Thyroid gland (tissue), 4 donors: ENCODE results near the gene RAE1.

ENCODE experiments used
- CTCF ChIP-seq, 6 experiments: fragments of 200-600 bp in 3 of 6; fragments of 450-650 bp in 3 of 6; sonication (generic) in 3 of 6; IDR thresholded peaks; one replicate each; pipeline ENCODE4 v1.5.1; 2016 to 2019; ENCODE audit warnings: antibody characterized with exemption in 6 of 6, mild to moderate bottlenecking in 2 of 6, inconsistent platforms in 1 of 6, moderate library complexity in 1 of 6
- POLR2A ChIP-seq, 2 donors: fragments of 450-650 bp; IDR thresholded peaks; one replicate each; pipeline ENCODE4 v1.6.1; 2017; ENCODE audit warnings: antibody characterized with exemption in 2 of 2, mild to moderate bottlenecking in 2 of 2, moderate library complexity in 1 of 2

- no peak for TF ChIP-seq CTCF (IDR thresholded peaks at IDR 0.05)
- no peak for TF ChIP-seq POLR2A (IDR thresholded peaks at IDR 0.05)
These were observed 74.3 kb downstream of the RAE1 start for GRCh38 chr20:57425150-57426013.
